Endothelial cell of umbilical vein (primary cell): ENCODE measurements around the gene BCAR3. TPM values are rescaled to one million over a fixed set of nuclear protein-coding genes. Genes with fewer than 3 reads are reported as not detected.

Experiments
- BruUV-seq: library from RNA; stranded (reverse); fragments of 400-500 nt; replicated peaks from 2 replicates; lab custom pipeline; 2021; lab: Mats Ljungman, UMichigan
- CTCF ChIA-PET: fragments of 300-600, 350-600 bp; sonication (Branson Sonifier 250); formaldehyde crosslinking; loops from one replicate; lab custom pipeline; 2021; ENCODE audit warnings: antibody characterized with exemption, inconsistent platforms; lab: Charles Lee
- POLR2A ChIA-PET: fragments of 300-600, 350-600 bp; sonication (Branson Sonifier 250); formaldehyde crosslinking; loops from one replicate; lab custom pipeline; 2021; ENCODE audit warnings: antibody characterized with exemption, inconsistent platforms; lab: Charles Lee
- DNase-seq: peaks from one replicate; pipeline ENCODE4 v3.0.0-alpha.2; 2011; ENCODE audit warnings: low read depth, low spot score
- FAIRE-seq: peaks from 2 replicates; lab custom pipeline; 2011; peaks lifted over from hg19 to GRCh38; lab: Jason Lieb, UNC
- H2AFZ ChIP-seq: 2 replicates; pipeline ENCODE4 v1.6.0; 2012; ENCODE audit warnings: low read depth, low read length, control low read depth, inconsistent platforms
- H3K27ac ChIP-seq: 2 replicates; pipeline ENCODE4 v1.5.1; 2011; ENCODE audit warnings: low read depth, mild to moderate bottlenecking, control low read depth, low read length, moderate library complexity; ENCODE audit not compliant: insufficient read depth
- H3K27me3 ChIP-seq, 2 experiments: 2 replicates each; pipeline versions ENCODE4 v1.6.0 to v1.6.1; 2011; ENCODE audit warnings: low read length in 2 of 2, mixed read lengths in 1 of 2; ENCODE audit not compliant: control insufficient read depth in 2 of 2, insufficient read depth in 2 of 2
- H3K36me3 ChIP-seq, 2 experiments: 2 replicates in 1 of 2; 3 replicates in 1 of 2; pipeline ENCODE4 v1.5.1; 2011; ENCODE audit warnings: low read length in 2 of 2, mild to moderate bottlenecking in 1 of 2, moderate library complexity in 1 of 2; ENCODE audit not compliant: control insufficient read depth in 2 of 2, insufficient read depth in 2 of 2; ENCODE audit errors: extremely low read depth in 1 of 2
- H3K4me1 ChIP-seq: 3 replicates; pipeline ENCODE4 v1.5.1; 2011; ENCODE audit warnings: mild to moderate bottlenecking, low read length; ENCODE audit not compliant: control insufficient read depth, insufficient read depth; ENCODE audit errors: extremely low read depth
- H3K4me2 ChIP-seq: 2 replicates; pipeline ENCODE4 v1.6.1; 2011; ENCODE audit warnings: low read length, control low read depth, mixed read lengths; ENCODE audit not compliant: insufficient read depth
- H3K4me3 ChIP-seq, 3 experiments: fragments of 200-600 bp in 1 of 3; sonication (generic), shearing (Covaris generic) in 1 of 3; replicated peaks in 1 of 3; 2 replicates each; pipeline ENCODE4 v1.5.1; 2011 to 2016; ENCODE audit warnings: control low read depth in 3 of 3, low read length in 3 of 3, mild to moderate bottlenecking in 2 of 3, inconsistent platforms in 1 of 3, low read depth in 1 of 3, moderate library complexity in 1 of 3; ENCODE audit not compliant: insufficient read depth in 1 of 3
- H3K79me2 ChIP-seq: 2 replicates; pipeline ENCODE4 v1.6.0; 2012; ENCODE audit warnings: low read length, inconsistent platforms; ENCODE audit not compliant: control insufficient read depth, insufficient read depth
- H3K9ac ChIP-seq: replicated peaks from 2 replicates; pipeline ENCODE3; 2011; ENCODE audit warnings: low read length, control low read depth; ENCODE audit not compliant: insufficient read depth; ENCODE audit errors: extremely low read depth
- H3K9me1 ChIP-seq: replicated peaks from 3 replicates; pipeline ENCODE4 v1.6.0; 2011; ENCODE audit warnings: mild to moderate bottlenecking, low read length; ENCODE audit not compliant: control insufficient read depth, insufficient read depth; ENCODE audit errors: extremely low read depth
- H3K9me3 ChIP-seq: replicated peaks from 2 replicates; pipeline ENCODE4 v1.5.1; 2012; ENCODE audit warnings: low read length, inconsistent platforms; ENCODE audit not compliant: control insufficient read depth, insufficient read depth
- H4K20me1 ChIP-seq: replicated peaks from 2 replicates; pipeline ENCODE3; 2011; ENCODE audit warnings: mild to moderate bottlenecking, low read length; ENCODE audit not compliant: control insufficient read depth, insufficient read depth; ENCODE audit errors: extremely low read depth
- EZH2 ChIP-seq: IDR thresholded peaks from 2 replicates; pipeline ENCODE4 v1.6.1; 2012; ENCODE audit warnings: borderline replicate concordance, low read depth, mild to moderate bottlenecking, moderate library complexity, low read length, inconsistent platforms; ENCODE audit not compliant: severe bottlenecking
- FOS ChIP-seq: IDR thresholded peaks from 2 replicates; pipeline ENCODE4 v1.6.1; 2011; ENCODE audit warnings: mild to moderate bottlenecking, low read length, moderate library complexity, borderline replicate concordance; ENCODE audit not compliant: insufficient read depth
- GATA2 ChIP-seq: IDR thresholded peaks from 2 replicates; pipeline ENCODE4 v1.7.0; 2011; ENCODE audit warnings: low read depth, mild to moderate bottlenecking, moderate library complexity, mixed read lengths, low read length; ENCODE audit not compliant: insufficient read length, insufficient read depth
- JUN ChIP-seq: IDR thresholded peaks from 2 replicates; pipeline ENCODE4 v1.6.1; 2011; ENCODE audit warnings: borderline replicate concordance, low read depth; ENCODE audit not compliant: insufficient read length, insufficient read depth
- MAX ChIP-seq: IDR thresholded peaks from 2 replicates; pipeline ENCODE4 v1.6.1; 2011; ENCODE audit not compliant: insufficient read depth, insufficient read length
- MYC ChIP-seq: IDR thresholded peaks from one replicate; pipeline ENCODE4 v1.6.1; 2011; ENCODE audit warnings: mild to moderate bottlenecking, low read depth, low read length
- POLR2A ChIP-seq: IDR thresholded peaks from 2 replicates; pipeline ENCODE4 v1.6.1; 2012; ENCODE audit warnings: low read depth, mild to moderate bottlenecking, control low read depth, low read length
- POLR2AphosphoS5 ChIP-seq: IDR thresholded peaks from 2 replicates; pipeline ENCODE4 v1.6.1; 2012; ENCODE audit warnings: low read depth, mild to moderate bottlenecking, control low read depth, low read length, moderate library complexity; ENCODE audit not compliant: insufficient read depth
- dilution Hi-C: fragments of 300-500 bp; cut with MboI; formaldehyde crosslinking; loops from one replicate; pipeline ENCODE4 v1.15.0; 2019; ENCODE audit warnings: low sequenced_read_pairs; ENCODE audit not compliant: extremely low pct_ligation_motif_present
- intact Hi-C: fragments of 100-400 bp; cut with micrococcal nuclease; formaldehyde crosslinking; loops from one replicate; pipeline ENCODE4 v1.10.0; 2022
- polyA plus RNA-seq, 4 experiments: library from polyadenylated mRNA; depleted of rRNA in 3 of 4; stranded (reverse) in 3 of 4; unstranded in 1 of 4; fragments of >200 nt; gene quantifications; 2 replicates each; pipeline versions ENCODE4 v1.2.1 to v1.2.3, GENCODE V29; 2011 to 2012; ENCODE audit warnings: missing spikeins in 1 of 4
- total RNA-seq: library from RNA; stranded (reverse); gene quantifications from 2 replicates; pipeline ENCODE4 v1.2.3, GENCODE V29; 2021
- TF ChIP-seq, protein P1 (sequence below), 2 donors: IDR thresholded peaks; 1 replicate in 1 of 2; 2 replicates in 1 of 2; pipeline ENCODE4 v1.5.1; 2011; ENCODE audit warnings: low read length in 2 of 2, mild to moderate bottlenecking in 2 of 2, moderate library complexity in 2 of 2, control low read depth in 1 of 2, inconsistent platforms in 1 of 2, low read depth in 1 of 2; ENCODE audit not compliant: insufficient read depth in 1 of 2; ENCODE audit errors: extremely low read depth in 1 of 2

BCAR3 gene
- total and polyA plus RNA-seq, 2 donors (not counting 3 experiments of a cell fraction or from before 2014, with no cell fraction given): 17.5 to 32.9 TPM

- FAIRE-seq: no peak
- H3K4me2 ChIP-seq: no peak overlapping the region
- no peaks in the 10 kb centered on the region for H3K27me3 ChIP-seq
- H3K79me2 ChIP-seq: peaks cover 29% of the 10 kb centered on the region
- ChIA-PET CTCF (interaction anchor here (0.8 to 0.9 kb wide), 2 partner anchors 266 to 274 kb away, joined by 3 to 4 read pairs; no protein-coding TSS in a partner anchor), POLR2A (no interaction called here)
- no peak for DNase-seq
- peaks cover 28 to 31% of the 10 kb centered on the region in 2 experiments for H3K36me3 ChIP-seq
- peaks cover 2% of the 10 kb centered on the region for H3K4me1 ChIP-seq
- no peaks in the 10 kb centered on the region for H3K9me3 ChIP-seq
- no peaks in the 10 kb centered on the region for H3K9me1 ChIP-seq
- intact Hi-C loops (no loop called here), dilution Hi-C loops (no loop called here)
- no peak overlapping the region for H3K4me3 ChIP-seq
- no peak overlapping the region for H2AFZ ChIP-seq
- no peak overlapping the region for H3K9ac ChIP-seq
- BruUV-seq: no TSS peak
- no peak overlapping the region for H3K27ac ChIP-seq
- H4K20me1 ChIP-seq: no peaks in the 10 kb centered on the region
- TF ChIP-seq FOS (no peak), MYC (no peak), GATA2 (no peak), JUN (no peak), MAX (no peak), POLR2A (no peak), POLR2AphosphoS5 (no peak), EZH2 (no peak)
- TF ChIP-seq, protein P1, sequence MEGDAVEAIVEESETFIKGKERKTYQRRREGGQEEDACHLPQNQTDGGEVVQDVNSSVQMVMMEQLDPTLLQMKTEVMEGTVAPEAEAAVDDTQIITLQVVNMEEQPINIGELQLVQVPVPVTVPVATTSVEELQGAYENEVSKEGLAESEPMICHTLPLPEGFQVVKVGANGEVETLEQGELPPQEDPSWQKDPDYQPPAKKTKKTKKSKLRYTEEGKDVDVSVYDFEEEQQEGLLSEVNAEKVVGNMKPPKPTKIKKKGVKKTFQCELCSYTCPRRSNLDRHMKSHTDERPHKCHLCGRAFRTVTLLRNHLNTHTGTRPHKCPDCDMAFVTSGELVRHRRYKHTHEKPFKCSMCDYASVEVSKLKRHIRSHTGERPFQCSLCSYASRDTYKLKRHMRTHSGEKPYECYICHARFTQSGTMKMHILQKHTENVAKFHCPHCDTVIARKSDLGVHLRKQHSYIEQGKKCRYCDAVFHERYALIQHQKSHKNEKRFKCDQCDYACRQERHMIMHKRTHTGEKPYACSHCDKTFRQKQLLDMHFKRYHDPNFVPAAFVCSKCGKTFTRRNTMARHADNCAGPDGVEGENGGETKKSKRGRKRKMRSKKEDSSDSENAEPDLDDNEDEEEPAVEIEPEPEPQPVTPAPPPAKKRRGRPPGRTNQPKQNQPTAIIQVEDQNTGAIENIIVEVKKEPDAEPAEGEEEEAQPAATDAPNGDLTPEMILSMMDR (IDR thresholded peaks at IDR 0.05; ENCODE audit: extremely low read depth in 1 of 2, insufficient read depth in 1 of 2, low read depth in 1 of 2, low read length in 2 of 2): no peak
Observed at GRCh38 chr1:93578433-93578830, 103.2 kb downstream of the BCAR3 start.
